22Rv1 (cell line): ENCODE results near the gene MAD1L1.

ENCODE experiments used
- ZFX ChIP-seq: fragments of 450-650 bp; IDR thresholded peaks from 2 replicates; pipeline ENCODE4 v1.6.1; 2017; ENCODE audit warnings: antibody characterized with exemption, borderline replicate concordance
- TF ChIP-seq, protein P1 (sequence below): fragments of 450-650 bp; IDR thresholded peaks from 2 replicates; pipeline ENCODE4 v1.5.1; 2017; ENCODE audit warnings: mild to moderate bottlenecking

DNA sequence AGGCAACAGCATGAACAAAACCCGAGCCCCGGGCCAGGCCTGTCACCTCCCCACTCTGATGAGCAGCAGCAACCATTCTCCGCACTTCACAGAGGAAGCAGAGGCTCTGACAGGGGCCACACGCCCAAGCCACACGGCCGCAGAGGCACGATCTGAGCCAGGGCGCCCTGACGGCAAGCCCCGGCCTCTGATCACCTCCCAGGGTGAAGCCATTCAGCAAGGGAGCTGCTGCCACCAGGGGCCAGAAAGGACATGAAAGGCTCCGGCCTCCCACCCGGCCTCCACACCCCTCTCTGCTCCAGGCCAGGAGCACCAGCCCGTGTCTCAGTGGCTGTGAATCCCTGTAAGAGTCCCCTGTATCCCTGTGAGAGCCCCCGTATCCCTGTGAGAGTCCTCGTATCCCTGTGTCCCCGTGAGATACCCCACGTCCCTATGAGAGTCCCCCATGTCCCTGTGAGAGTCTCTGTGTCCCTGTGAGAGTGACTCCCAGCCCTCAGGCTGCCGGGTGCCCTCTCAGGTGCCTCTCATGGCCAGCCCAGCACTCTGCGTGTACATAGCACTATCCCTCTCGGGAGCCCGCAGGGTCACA lies 187.8 kb downstream of the MAD1L1 start:
- TF ChIP-seq, protein P1, sequence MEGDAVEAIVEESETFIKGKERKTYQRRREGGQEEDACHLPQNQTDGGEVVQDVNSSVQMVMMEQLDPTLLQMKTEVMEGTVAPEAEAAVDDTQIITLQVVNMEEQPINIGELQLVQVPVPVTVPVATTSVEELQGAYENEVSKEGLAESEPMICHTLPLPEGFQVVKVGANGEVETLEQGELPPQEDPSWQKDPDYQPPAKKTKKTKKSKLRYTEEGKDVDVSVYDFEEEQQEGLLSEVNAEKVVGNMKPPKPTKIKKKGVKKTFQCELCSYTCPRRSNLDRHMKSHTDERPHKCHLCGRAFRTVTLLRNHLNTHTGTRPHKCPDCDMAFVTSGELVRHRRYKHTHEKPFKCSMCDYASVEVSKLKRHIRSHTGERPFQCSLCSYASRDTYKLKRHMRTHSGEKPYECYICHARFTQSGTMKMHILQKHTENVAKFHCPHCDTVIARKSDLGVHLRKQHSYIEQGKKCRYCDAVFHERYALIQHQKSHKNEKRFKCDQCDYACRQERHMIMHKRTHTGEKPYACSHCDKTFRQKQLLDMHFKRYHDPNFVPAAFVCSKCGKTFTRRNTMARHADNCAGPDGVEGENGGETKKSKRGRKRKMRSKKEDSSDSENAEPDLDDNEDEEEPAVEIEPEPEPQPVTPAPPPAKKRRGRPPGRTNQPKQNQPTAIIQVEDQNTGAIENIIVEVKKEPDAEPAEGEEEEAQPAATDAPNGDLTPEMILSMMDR = no peak
- TF ChIP-seq ZFX = no peak
